ENCODE data around the gene GSTT2.

DNA sequence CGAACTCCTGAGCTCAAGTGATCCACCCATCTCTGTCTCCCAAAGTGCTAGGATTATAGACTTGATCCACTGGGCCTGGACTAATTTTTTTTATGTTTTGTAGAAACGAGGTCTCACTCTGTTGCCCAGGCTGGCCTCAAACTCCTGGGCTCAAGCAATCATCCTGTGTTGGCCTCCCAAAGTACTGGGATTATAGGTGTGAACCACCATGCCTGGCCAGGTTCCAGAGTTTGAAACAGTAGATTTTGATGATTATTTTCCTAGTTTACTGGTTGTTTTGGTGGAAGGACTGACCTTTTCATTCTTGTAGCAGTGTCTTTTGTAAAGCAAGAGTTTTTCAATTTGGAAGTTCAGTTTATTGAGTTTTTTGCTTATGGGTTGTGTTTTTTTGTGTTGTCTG, 46.1 kb downstream of the GSTT2 start:
- TF ChIP-seq NFYB (IDR thresholded peaks at IDR 0.05; ENCODE audit: extremely low read depth, insufficient read length): no peak
- TF ChIP-seq ZFP30 (CRISPR knock-in tag; IDR thresholded peaks at IDR 0.05; ENCODE audit: borderline replicate concordance): no peak
- no peak for TF ChIP-seq ZNF764 (CRISPR knock-in tag; IDR thresholded peaks at IDR 0.05; ENCODE audit: low read depth)
- TF ChIP-seq, protein P1, sequence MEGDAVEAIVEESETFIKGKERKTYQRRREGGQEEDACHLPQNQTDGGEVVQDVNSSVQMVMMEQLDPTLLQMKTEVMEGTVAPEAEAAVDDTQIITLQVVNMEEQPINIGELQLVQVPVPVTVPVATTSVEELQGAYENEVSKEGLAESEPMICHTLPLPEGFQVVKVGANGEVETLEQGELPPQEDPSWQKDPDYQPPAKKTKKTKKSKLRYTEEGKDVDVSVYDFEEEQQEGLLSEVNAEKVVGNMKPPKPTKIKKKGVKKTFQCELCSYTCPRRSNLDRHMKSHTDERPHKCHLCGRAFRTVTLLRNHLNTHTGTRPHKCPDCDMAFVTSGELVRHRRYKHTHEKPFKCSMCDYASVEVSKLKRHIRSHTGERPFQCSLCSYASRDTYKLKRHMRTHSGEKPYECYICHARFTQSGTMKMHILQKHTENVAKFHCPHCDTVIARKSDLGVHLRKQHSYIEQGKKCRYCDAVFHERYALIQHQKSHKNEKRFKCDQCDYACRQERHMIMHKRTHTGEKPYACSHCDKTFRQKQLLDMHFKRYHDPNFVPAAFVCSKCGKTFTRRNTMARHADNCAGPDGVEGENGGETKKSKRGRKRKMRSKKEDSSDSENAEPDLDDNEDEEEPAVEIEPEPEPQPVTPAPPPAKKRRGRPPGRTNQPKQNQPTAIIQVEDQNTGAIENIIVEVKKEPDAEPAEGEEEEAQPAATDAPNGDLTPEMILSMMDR (IDR thresholded peaks at IDR 0.05 in 2 of 3, conservative IDR thresholded peaks at IDR 0.05 in 1 of 3; ENCODE audit: insufficient read depth in 2 of 3, low read depth in 1 of 3, low read length in 3 of 3): no peak
- TF ChIP-seq ZNF232 (CRISPR knock-in tag; IDR thresholded peaks at IDR 0.05): no peak
- TF ChIP-seq CBX5 (IDR thresholded peaks at IDR 0.05; ENCODE audit: borderline replicate concordance, low read depth): no peak

Measured in K562 (cell line).